Stimulated activated CD4-positive, alpha-beta T cell treated with anti-CD3 and anti-CD28 coated beads, Interleukin-12 subunit alpha, Interleukin-12 subunit beta, amount 100 ng/mL, for 24 hours (primary cell): ENCODE measurements around the gene FAM168A.

ENCODE experiments used
- DNase-seq, 2 experiments: peaks; one replicate each; pipeline ENCODE4 v3.0.0-alpha.2; 2020; ENCODE audit warnings: low read depth in 2 of 2

Gene FAM168A

DNA sequence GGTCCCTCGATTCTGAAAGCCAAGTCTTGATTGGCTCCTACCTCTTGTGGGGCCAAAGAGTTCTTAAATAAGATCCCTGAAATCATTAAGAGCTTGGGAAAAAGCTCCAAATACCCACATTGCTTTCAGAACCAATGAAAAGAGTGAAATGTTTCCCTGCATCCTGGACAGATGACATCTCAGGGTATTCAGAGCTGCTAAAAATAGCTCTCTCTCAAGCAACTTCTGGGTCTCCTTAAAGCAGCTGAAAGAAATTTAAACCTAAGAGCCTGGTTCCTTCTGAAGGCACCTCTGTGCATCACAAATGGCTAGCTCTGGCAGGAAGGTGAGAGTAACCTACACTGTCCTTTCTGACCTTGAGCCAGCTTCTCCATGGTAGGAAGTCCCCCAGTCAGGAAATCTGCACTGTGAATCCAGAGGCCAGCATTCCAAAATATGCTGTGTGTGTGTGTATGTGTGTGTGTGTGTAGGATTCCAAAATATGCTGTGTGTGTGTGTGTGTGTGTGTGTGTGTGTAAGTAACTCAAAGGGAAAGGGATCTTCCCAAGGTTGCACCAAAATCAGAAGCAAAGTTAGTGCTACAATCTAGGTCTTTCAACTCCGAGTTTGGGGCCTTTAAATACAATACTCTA, 171.6 kb downstream of the FAM168A start:
- DNase-seq, result no peak

GRCh38 chr11:73425108-73425507, 172.8 kb downstream of the FAM168A start:
- DNase-seq, result no peak

DNA sequence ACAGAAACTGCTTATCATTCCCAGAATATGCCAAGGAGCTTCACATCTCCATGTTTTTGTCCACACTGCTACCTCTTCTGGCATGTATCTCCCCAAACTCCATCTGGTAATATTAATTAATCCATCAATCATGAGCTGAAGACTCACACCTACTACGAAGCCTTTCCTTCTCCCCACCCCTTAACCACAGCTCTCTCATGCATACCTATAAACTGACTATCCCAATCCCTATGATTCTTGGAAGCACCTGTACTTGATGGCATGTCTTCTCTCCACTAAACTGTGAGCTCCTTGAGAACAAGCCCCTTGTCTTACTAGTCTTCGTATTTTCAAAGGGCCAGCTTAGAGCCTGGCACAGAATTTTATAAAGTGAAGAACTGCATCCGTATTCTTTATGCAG, 174.4 kb downstream of the FAM168A start:
- no peak for DNase-seq

DNA sequence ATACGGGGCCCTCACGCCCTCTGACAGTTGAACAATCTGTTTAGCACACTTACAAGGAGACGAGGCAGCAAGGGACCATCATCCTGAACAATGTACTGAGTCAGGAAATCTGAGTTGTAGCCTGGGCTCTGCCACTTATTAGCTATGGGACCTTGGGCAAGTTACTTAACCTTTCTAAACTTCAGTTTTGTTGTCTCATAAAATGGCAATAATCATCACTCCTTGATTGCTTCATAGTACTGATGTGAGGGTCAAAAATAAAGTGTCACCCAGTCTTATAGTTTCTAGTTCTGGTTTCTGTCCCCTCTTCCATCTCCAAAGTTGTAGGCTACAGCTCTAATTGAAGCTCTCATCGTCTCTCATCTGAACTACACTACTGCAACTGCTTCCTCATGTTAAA, 175.0 kb downstream of the FAM168A start:
- DNase-seq, result no peak

DNA sequence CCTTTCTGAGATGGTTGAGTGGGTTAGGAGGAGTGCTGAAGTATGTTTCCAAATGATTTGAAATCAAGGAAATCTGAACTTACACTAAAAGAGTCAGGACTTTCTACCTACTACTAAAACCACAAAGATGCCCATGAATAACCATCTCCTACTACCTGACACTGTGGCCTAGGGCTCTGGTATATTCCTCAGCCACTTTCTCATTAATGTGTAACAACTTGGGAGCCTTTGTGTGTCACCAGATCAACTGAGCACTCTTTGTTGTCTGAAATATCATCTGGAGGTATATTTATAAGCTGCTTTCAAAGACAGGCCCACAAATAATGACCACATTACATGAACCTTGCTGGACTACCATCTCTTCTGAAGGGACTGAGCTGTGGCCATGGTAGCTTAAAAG, 177.8 kb downstream of the FAM168A start:
- no peak for DNase-seq

- no peak for DNase-seq
Measured at GRCh38 chr11:73416786-73417185, 181.1 kb downstream of the FAM168A start.

GRCh38 chr11:73415854-73416615, 181.9 kb downstream of the FAM168A start:
- no peak for DNase-seq

DNA sequence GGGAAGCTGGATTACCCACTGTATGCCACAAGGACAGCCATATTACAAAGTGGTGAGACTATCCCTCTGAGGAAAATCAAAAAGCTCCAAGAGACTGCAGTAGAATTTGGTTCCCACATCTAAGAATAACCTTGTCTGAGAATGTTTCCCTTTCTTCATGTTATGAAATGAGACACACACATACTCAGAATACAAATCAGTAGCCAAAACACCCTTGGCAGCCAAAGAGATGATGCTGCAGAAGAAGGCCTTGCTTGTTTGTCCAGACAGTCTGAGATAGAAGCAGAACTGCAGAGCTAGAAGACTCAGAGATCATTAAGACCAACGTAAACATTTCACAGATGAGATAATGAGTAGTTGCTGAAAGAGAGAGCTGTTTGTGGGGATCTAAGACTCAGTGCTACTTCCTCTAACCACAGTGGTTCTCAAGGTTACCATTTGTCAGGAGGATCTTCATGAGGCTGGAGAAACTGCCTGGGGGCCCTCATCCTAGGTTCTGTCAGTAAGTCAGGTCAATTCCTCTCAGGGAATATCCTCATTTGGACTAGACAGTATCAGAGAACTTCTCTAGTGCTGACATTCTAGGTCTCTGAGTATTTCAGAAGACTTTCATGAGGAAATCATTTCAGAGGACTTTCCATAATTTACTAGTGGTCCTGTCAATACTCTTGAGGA, 182.8 kb downstream of the FAM168A start:
- no peak for DNase-seq

- DNase-seq, result no peak
Measured at GRCh38 chr11:73413256-73413655, 184.7 kb downstream of the FAM168A start.

- no peak for DNase-seq
Measured at GRCh38 chr11:73412308-73412707, 185.6 kb downstream of the FAM168A start.

- DNase-seq, result no peak
Measured at GRCh38 chr11:73411031-73411430, 186.9 kb downstream of the FAM168A start.

- DNase-seq, result no peak
Measured at GRCh38 chr11:73410627-73411026, 187.3 kb downstream of the FAM168A start.

- DNase-seq, result no peak
Measured at GRCh38 chr11:73409431-73409830, 188.5 kb downstream of the FAM168A start.

DNA sequence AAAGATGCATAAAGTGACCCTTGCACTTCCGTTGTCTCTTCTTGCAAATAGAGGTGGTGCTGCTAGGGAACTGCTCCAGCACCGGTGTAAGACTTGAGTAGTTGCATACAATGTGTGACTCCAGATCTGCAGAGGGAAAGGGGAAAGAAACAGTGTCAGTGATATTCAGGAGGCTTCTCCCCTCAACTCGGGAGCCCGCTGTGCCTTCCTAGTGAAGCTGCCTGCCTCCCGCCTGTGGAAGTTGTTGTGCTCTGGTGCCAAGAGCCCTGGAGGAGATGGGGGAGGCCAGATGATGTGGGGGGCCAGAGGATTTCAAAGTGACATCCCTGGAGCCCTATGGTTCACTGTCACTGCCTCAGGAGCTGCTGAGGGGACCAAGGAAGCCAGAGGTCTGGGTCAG, 191.3 kb downstream of the FAM168A start:
- DNase-seq, result no peak

DNA sequence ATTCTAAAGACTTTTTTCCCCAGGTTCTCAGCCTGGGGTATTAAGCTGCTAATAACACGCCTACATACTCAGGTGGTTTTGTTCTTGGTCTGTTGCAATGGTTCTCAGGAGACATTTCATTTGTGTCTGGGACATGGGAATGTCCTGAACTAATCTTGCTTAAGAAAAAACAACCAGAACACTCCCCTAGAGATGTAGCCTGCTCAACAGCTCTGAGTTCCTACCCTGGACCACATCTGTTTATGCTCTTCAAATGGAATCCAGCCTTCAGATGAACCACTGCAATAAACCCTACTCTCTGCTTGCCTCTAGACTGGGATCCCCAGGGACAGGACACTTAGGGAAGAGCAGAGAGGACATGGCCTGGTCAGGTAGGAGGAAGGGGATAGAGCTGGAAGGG, 191.8 kb downstream of the FAM168A start:
- no peak for DNase-seq

- no peak for DNase-seq
Measured at GRCh38 chr11:73405146-73405510, 192.8 kb downstream of the FAM168A start.

GRCh38 chr11:73404506-73405145, 193.3 kb downstream of the FAM168A start:
- DNase-seq, result no peak

- no peak for DNase-seq
Measured at GRCh38 chr11:73404048-73404447, 193.9 kb downstream of the FAM168A start.

DNA sequence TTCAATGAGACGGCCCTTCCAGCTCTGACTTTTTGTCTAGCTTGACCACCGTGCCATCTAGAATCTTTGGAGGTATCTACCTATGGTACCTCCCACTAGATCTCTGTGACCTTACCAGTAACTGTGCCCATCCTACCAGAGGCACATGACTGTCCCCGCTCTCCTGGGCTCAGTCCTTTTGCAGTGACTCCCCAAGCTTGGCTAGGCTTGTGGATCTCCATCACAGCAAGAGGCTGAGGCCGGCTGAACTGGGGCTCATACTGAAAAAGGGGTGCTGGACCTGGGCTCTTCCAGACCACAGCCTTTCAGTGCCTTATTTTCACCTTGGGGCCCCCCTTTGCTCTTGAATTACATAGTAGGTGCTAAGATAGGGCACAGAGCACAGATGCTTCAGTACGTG, 194.4 kb downstream of the FAM168A start:
- no peak for DNase-seq

DNA sequence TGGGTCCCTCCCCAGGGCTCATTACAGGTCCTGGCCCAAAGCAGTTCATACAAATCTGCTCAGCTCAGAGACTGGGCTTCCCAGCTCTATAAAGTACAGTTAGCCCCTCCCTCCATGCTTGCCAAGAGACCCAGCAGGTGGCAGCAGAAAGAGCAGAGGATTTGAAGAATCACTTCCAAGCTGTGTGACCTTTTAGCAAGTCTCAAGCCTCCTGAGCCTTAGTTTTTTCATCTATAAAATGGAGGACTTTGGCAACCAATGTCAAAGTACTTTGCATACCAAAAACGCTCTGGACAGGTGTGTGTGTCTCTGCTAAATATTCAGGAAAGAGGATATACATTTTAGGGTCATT, 195.1 kb downstream of the FAM168A start:
- DNase-seq, result no peak

DNA sequence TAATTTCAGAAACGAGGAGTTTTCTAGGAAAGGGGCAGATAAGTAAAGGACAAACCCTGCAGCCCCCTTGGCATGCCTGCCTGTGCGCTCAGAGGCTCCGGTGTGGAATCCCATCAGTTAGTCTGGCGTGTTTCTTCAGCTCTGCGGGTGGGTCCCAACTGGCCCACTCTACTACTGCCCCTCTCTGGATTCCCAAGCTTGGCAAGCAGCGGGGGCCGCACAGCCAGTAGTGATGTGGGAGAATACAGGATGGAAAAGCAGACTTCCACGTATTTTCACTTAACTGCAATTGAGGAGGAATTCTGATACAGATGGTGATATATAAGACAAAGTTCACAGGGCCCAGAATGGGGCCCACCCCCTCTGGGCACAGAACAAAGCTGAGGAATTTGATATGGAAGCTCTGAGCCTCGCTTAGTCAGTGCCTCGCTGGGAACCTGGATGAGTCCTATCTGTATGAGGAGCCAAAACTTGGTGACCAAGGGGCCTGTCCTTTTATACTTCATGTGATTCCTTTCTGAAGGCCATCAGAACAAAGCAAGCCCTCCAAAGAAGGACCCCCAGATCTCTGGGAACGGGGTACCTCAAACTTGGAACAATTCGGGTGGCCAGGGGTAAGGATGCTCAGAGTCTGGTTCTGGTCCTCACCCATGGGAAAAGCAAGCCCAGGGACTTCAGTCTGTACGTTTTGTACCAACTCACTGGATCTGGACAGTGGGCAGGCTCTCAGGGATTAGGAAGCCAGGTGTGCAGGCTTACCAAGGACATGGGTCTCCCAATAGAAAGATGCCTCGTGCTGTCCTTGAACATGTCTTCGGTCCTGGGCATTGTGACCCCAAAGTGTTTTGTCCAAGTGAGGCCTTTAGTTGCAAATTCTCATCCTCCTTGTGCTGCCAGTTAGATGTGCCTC, 195.7 kb downstream of the FAM168A start:
- no peak for DNase-seq
